Thyroid gland (tissue), 4 donors: ENCODE results near the gene SLC25A21.

Experiments used
- POLR2A ChIP-seq, 2 donors: fragments of 450-650 bp; IDR thresholded peaks; one replicate each; pipeline ENCODE4 v1.6.1; 2017; ENCODE audit warnings: antibody characterized with exemption in 2 of 2, mild to moderate bottlenecking in 2 of 2, moderate library complexity in 1 of 2
- TF ChIP-seq, protein P1 (sequence below), 6 experiments: fragments of 200-600 bp in 3 of 6; fragments of 450-650 bp in 3 of 6; sonication (generic) in 3 of 6; IDR thresholded peaks; one replicate each; pipeline ENCODE4 v1.5.1; 2016 to 2019; ENCODE audit warnings: antibody characterized with exemption in 6 of 6, mild to moderate bottlenecking in 2 of 6, inconsistent platforms in 1 of 6, moderate library complexity in 1 of 6

DNA sequence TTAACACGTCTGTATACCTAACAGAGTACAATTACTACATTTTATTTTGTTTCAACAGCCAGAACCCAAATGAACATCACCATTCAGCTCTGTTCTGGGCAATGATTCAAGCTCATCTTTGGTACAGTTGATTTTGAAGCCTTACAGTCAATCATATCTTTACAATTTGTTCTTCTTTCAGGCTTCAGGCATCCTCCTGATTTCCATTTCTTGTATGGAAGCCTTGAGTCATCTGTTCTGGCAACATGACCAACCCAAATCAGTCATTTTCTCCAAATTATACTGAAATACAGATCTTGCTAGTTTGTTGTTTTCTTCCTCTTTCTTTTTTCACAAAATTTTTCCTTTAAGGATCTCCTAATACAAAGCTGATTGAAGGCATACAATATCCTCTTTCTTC lies 430.5 kb downstream of the SLC25A21 start:
- TF ChIP-seq, protein P1, sequence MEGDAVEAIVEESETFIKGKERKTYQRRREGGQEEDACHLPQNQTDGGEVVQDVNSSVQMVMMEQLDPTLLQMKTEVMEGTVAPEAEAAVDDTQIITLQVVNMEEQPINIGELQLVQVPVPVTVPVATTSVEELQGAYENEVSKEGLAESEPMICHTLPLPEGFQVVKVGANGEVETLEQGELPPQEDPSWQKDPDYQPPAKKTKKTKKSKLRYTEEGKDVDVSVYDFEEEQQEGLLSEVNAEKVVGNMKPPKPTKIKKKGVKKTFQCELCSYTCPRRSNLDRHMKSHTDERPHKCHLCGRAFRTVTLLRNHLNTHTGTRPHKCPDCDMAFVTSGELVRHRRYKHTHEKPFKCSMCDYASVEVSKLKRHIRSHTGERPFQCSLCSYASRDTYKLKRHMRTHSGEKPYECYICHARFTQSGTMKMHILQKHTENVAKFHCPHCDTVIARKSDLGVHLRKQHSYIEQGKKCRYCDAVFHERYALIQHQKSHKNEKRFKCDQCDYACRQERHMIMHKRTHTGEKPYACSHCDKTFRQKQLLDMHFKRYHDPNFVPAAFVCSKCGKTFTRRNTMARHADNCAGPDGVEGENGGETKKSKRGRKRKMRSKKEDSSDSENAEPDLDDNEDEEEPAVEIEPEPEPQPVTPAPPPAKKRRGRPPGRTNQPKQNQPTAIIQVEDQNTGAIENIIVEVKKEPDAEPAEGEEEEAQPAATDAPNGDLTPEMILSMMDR (IDR thresholded peaks at IDR 0.05): no peak
- TF ChIP-seq POLR2A (IDR thresholded peaks at IDR 0.05): no peak
